ENCODE results near the gene RAB3B. TPM values are rescaled to one million over a fixed set of nuclear protein-coding genes. Genes with fewer than 3 reads are reported as not detected.

RAB3B gene
- total RNA-seq, 3 donors from 2014 or later: 3.5 to 5.6 (median 3.6) TPM

DNA sequence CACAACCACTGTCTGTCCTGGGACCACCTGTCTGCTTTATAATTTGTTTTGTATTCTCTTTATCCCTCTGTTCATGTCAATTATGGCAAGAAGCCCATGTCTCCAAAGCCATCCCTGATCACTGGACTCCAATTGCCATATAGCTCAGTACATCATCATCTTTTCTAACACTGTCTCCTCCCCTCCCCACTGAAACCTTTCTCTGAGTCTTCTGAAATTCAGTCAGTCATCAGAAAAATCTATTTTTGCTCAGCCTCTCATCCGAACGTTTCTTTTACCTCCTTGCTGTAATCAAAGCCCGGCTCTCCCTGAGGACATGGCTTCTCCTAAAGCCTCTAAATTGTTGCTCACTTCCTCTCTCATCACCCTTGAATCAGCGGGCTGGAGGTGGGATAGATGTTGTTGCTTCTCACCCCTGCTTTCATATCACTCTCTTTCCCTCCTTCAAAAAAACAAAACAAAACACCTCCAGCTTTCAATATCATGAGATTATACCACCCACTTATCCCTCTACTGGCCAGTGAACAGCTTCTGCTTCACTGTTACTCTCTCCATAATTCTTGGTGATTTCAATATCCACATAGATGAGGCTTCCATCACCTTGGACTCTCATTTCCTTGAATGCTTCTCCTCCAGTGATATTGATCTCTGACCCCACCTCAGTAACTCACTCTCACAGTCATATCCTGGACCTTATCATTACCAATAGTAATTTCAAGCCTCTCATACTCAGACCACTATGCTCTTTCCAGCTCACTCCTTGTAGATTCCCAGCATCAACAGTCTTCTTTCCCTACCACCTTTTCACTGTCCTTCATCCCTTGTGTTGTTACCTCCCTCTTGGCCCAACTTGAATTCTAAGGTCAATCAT is 27.8 kb downstream of the RAB3B start:
- no peaks in the 10 kb centered on the region for H3K4me1 ChIP-seq (ENCODE audit: low read depth)
- H3K4me3 ChIP-seq: no peak overlapping the region

DNA sequence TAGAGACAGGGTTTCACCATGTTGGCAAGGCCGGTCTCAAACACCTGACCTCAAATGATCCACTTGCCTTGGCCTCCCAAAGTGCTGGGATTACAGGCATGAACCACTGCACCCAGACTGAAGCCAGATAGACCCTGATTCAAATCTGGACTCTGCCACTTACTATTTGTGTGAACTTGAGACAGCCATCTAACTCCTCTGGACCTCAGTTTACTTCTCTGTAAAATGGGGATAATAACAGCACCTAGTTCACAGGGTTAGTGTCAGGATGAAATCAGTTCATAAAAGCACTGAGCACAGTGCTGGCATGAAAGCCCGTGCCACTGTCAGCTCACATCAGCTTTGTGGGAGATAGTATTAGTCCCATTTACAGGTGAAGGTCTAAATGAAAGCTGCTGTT is 28.5 kb downstream of the RAB3B start:
- no peak for TF ChIP-seq CTCF (IDR thresholded peaks at IDR 0.05)
- intact Hi-C loops (cut with DNase I, micrococcal nuclease): no loop called here
- Histone ChIP-seq H3K9me3 (no peaks in the 10 kb centered on the region), H3K36me3 (ENCODE audit: low read depth) (no peaks in the 10 kb centered on the region), H3K4me3 (no peak overlapping the region), H3K4me1 (ENCODE audit: low read depth) (no peaks in the 10 kb centered on the region)
- ATAC-seq (no peak), DNase-seq (no peak)

More for the DNA sequence above, 27.8 kb downstream of the RAB3B start:
- intact Hi-C loops (cut with DNase I, micrococcal nuclease): no loop called here
- no peak for TF ChIP-seq CTCF (IDR thresholded peaks at IDR 0.05)
- Histone ChIP-seq H3K36me3 (ENCODE audit: low read depth) (no peaks in the 10 kb centered on the region), H3K9me3 (no peaks in the 10 kb centered on the region)
- no peak for DNase-seq
- ATAC-seq: no peak

GRCh38 chr1:51961231-51961630 is 29.3 kb downstream of the RAB3B start:
- DNase-seq (no peak), ATAC-seq (no peak)
- intact Hi-C loops (cut with DNase I, micrococcal nuclease): no loop called here
- no peak for TF ChIP-seq CTCF (IDR thresholded peaks at IDR 0.05)
- Histone ChIP-seq H3K9me3 (no peaks in the 10 kb centered on the region), H3K4me1 (ENCODE audit: low read depth) (no peaks in the 10 kb centered on the region), H3K36me3 (ENCODE audit: low read depth) (no peaks in the 10 kb centered on the region), H3K4me3 (no peak overlapping the region)

DNA sequence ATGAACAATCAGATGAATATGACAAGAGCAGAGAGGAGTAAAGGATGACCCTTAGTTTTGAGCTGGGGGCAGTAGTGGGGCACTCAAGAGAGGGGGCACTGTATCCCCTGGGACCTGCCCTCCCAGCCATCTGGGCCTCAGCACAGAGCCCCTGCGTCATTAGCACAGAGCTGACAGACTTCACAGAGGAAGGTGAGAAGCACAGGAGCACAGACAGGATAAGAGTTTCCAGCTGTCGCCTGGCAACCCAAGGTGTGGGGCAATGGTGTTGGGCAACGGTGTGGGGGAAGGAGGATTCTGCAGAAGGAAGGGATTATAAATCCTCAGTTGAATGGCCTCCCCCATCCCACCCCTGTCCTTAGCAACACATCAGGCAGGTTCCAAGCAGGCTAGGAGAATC is 30.2 kb downstream of the RAB3B start:
- H3K9me3 ChIP-seq: no peaks in the 10 kb centered on the region
- no peak for TF ChIP-seq CTCF (IDR thresholded peaks at IDR 0.05)
- no peaks in the 10 kb centered on the region for H3K4me1 ChIP-seq (ENCODE audit: low read depth)
- no peak for ATAC-seq
- no peak for DNase-seq
- no peak overlapping the region for H3K4me3 ChIP-seq
- H3K36me3 ChIP-seq (ENCODE audit: low read depth): no peaks in the 10 kb centered on the region
- intact Hi-C loops (cut with DNase I, micrococcal nuclease): no loop called here

- DNase-seq (no peak), ATAC-seq (no peak)
- H3K4me1 ChIP-seq (ENCODE audit: low read depth): no peaks in the 10 kb centered on the region
- no peak for TF ChIP-seq CTCF (IDR thresholded peaks at IDR 0.05)
- intact Hi-C loops (cut with DNase I, micrococcal nuclease): no loop called here
- no peaks in the 10 kb centered on the region for H3K36me3 ChIP-seq (ENCODE audit: low read depth)
- H3K9me3 ChIP-seq: no peaks in the 10 kb centered on the region
- H3K4me3 ChIP-seq: no peak overlapping the region
Measured at GRCh38 chr1:51958824-51959223, 31.7 kb downstream of the RAB3B start.
